Raji (cell line): ENCODE results near the gene OGG1.

Experiments used
- POLR2A ChIP-seq: IDR thresholded peaks from 2 replicates; pipeline ENCODE4 v1.6.1; 2011; ENCODE audit warnings: low read depth, low read length, control low read depth; ENCODE audit not compliant: insufficient read depth

Gene OGG1

GRCh38 chr3:9721015-9721699, 28.6 kb upstream of the OGG1 start:
- no peak for TF ChIP-seq POLR2A

DNA sequence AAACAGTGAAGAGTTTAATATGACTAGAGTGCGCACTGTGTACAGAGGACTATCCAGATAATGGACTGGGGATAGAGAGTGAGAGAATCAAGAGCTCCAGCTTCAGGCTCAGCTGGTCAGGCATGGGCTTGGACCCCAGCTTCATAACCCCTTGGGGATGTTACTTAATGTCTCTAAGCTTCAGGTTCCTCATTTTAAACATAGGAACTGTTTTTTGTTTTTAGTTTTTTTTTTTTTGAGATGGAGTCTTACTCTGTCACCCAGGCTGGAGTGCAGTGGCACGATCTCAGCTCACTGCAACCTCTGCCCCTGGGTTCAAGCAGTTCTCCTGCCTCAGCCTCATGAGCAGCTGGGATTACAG, 28.1 kb upstream of the OGG1 start:
- no peak for TF ChIP-seq POLR2A

- no peak for TF ChIP-seq POLR2A
These were observed 23.8 kb upstream of the OGG1 start for GRCh38 chr3:9725775-9726515.

GRCh38 chr3:9727041-9727595, 22.6 kb upstream of the OGG1 start:
- no peak for TF ChIP-seq POLR2A

DNA sequence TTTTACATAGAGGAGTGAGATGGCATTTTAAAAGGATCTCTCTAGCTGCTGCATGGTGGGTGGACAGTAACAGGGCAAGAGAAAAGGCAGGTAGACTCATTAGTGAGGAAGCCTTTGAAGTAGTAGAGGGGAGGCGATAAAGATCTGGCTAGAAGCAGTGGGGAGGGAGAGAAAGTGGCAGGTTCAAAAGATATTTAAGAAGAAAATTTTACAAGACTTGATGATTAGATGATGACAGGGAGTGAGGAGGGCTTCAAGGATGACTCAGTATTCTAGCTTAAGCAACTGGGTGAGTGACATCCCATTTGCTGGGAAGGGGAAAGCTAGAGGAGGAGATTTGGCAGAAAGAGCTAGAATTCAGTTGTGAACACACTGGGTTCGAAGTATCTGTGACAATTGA, 22.0 kb upstream of the OGG1 start:
- TF ChIP-seq POLR2A: no peak

GRCh38 chr3:9729419-9729818, 20.3 kb upstream of the OGG1 start:
- no peak for TF ChIP-seq POLR2A

GRCh38 chr3:9730657-9731205, 19.0 kb upstream of the OGG1 start:
- no peak for TF ChIP-seq POLR2A

GRCh38 chr3:9731206-9732079, 18.3 kb upstream of the OGG1 start, which contains the start of gene BRPF1:
BRPF1 (plus strand) TSS chr3:9731735; CDS start chr3:9734141, 2,406 bp downstream.
- TF ChIP-seq POLR2A: peak; percentile 61

GRCh38 chr3:9732080-9732739, 17.5 kb upstream of the OGG1 start:
- TF ChIP-seq POLR2A: no peak; the same call in 1 of the 2 replicates

DNA sequence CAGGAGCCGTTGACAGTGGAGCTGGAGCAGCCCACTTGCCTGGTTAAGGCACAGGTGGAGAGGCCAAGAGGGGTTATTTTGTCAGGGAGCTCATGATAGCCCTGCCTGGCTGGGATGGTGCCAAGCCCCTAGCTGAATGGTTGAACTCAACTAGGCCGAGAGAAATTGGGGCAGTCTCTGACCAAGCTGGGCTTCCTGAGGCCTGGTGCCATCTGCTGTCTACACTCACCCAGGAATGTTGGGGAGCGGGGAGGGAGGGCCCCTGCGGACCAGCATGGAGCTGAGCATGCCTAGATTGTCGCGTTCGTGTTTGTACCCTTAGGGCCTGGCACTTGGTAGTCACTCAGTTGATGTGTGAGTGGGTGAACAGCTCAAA, 17.0 kb upstream of the OGG1 start:
- TF ChIP-seq POLR2A: no peak

GRCh38 chr3:9736831-9737230, 12.9 kb upstream of the OGG1 start:
- TF ChIP-seq POLR2A: no peak

DNA sequence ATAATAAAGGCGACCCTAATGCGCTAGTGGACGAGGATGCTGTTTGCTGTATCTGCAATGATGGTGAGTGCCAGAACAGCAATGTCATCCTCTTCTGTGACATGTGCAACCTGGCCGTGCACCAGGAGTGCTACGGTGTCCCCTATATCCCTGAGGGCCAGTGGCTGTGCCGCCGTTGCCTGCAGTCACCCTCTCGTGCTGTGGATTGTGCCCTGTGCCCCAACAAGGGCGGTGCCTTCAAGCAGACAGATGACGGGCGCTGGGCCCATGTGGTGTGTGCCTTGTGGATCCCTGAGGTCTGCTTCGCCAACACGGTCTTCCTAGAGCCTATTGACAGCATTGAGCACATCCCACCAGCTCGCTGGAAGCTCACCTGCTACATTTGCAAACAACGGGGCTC, 10.6 kb upstream of the OGG1 start:
- no peak for TF ChIP-seq POLR2A

DNA sequence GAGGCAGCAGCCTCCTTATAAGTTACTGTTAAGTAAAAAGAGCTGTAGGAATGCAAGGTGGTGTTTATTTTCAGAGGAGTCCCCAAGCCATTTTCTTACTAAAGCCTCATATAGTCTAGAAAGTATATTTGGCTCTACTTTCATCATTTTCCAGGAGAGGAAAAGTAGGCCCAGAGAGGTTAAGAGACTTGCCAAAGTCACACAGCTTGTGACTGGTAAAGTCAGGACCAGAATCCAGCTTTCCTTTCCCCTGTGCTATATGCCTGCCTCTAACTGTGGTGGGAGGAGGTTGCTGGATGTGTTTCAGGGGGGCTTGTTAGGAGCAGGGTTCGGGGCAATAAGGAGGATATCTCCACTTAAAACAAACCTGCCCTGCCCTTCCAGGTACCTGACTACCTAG, 7.2 kb upstream of the OGG1 start:
- TF ChIP-seq POLR2A: no peak

DNA sequence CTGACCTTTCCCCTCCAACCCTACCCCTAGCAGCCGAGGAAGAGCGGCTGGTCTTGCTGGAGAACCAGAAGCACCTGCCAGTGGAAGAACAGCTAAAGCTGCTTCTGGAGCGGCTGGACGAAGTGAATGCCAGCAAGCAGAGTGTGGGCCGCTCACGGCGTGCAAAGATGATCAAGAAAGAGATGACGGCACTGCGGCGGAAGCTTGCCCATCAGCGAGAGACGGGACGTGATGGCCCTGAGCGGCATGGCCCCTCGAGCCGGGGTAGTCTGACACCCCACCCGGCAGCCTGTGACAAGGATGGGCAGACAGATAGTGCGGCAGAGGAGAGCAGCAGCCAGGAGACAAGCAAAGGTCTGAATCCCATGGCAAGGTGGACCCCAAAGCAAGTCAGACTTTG, 6.2 kb upstream of the OGG1 start:
- no peak for TF ChIP-seq POLR2A

DNA sequence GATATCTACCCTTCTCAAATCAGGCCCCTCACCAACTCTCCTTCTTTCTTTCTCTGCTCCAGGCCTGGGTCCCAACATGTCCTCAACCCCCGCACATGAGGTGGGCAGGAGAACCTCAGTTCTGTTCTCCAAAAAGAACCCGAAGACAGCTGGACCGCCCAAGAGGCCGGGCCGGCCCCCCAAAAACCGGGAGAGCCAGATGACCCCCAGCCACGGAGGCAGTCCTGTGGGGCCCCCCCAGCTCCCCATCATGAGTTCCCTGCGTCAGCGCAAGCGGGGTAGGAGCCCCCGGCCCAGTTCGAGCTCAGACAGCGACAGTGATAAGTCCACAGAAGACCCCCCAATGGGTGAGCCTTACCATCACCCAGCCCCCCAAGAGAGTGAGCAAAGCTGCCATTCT, 5.6 kb upstream of the OGG1 start:
- TF ChIP-seq POLR2A: no peak

DNA sequence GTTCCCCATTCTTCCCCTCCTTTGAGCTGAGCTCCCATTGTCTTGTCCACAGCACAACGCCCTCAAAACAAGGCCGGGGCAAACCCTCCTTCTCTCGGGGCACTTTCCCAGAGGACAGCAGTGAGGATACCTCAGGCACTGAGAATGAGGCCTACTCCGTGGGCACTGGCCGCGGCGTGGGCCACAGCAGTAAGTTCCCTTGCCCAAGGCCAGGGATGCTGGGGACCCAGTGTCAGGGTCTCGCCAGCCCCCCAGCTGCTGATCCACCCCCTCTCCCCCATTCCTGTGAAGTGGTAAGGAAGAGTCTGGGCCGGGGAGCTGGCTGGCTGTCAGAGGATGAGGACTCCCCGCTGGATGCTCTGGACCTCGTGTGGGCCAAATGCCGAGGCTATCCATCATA, 4.2 kb upstream of the OGG1 start:
- TF ChIP-seq POLR2A: no peak
